Testis (tissue), 2 donors: ENCODE data around the gene EGR1.

ENCODE experiments used
- POLR2A ChIP-seq: fragments of 450-650 bp; IDR thresholded peaks from one replicate; pipeline ENCODE4 v1.6.1; 2017; ENCODE audit warnings: antibody characterized with exemption, mild to moderate bottlenecking, moderate library complexity
- TF ChIP-seq, protein P1 (sequence below), 3 experiments: fragments of 450-650 bp in 2 of 3; fragments of 200-600 bp in 1 of 3; sonication (generic) in 1 of 3; IDR thresholded peaks; one replicate each; pipeline ENCODE4 v1.5.1; 2016 to 2019; ENCODE audit warnings: antibody characterized with exemption in 3 of 3, mild to moderate bottlenecking in 2 of 3, moderate library complexity in 1 of 3

DNA sequence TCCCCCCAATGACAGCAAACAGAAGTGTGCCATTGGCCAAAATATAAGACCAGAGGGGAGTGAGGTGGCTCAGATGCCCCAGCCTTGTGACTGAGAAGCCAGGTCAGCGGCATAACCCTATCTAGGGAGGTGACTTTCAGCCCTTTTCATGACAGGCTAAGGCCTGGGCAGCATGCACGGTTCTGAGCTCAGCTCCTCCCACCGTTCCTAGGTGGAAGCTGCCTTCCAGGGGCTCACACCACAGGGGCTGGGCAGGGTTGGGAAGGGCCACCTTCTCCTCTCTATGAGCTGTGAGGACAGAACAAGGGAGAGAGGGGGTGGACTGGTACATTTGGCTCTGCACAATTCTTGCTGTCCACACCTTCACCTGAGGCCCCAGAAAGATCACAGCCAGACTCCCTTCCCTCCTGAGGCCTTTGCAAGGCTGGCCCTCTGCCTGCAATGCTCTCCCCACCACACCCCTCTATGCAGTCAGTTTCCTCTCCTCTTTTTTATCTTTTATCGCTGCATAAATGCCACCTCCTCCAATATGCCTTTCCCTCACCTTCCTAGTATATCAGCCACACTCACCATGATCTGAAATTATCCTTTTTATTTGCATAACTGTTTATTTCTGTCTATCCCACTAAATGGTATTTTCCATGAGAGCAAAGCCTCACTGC is 5.1 kb upstream of the EGR1 start:
- TF ChIP-seq, protein P1, sequence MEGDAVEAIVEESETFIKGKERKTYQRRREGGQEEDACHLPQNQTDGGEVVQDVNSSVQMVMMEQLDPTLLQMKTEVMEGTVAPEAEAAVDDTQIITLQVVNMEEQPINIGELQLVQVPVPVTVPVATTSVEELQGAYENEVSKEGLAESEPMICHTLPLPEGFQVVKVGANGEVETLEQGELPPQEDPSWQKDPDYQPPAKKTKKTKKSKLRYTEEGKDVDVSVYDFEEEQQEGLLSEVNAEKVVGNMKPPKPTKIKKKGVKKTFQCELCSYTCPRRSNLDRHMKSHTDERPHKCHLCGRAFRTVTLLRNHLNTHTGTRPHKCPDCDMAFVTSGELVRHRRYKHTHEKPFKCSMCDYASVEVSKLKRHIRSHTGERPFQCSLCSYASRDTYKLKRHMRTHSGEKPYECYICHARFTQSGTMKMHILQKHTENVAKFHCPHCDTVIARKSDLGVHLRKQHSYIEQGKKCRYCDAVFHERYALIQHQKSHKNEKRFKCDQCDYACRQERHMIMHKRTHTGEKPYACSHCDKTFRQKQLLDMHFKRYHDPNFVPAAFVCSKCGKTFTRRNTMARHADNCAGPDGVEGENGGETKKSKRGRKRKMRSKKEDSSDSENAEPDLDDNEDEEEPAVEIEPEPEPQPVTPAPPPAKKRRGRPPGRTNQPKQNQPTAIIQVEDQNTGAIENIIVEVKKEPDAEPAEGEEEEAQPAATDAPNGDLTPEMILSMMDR (IDR thresholded peaks at IDR 0.05): no peak
- no peak for TF ChIP-seq POLR2A
